ENCODE measurements around the gene TCF7L1. TPM values are rescaled to one million over a fixed set of nuclear protein-coding genes. Genes with fewer than 3 reads are reported as not detected.

TCF7L1 gene
- total RNA-seq, 2 experiments from 2014 or later = not detected

DNA sequence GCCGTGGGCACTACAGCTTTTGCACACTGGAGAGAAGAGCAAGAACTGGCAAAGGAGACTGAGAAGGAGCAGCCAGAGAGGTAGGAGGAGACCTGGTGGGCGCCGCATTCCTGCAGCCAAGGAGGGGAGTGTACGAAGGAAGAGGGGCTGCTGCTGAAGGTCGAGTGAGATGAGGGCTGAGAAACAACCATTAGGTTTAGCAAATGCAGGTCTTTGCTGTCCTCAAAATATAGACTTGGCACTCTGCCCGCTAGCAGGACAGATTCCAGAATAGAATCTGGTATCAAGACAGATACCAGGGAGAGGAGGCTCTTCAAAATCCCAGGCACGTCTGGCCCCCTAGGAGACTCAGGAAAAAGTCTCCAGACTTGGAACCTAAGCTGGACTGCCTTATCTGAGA, 111.6 kb downstream of the TCF7L1 start:
- POLR2A ChIA-PET = no interaction called here
- Histone ChIP-seq H3K36me3 (ENCODE audit: insufficient read depth, low read length) (no peaks in the 10 kb centered on the region), H3K9me3 (ENCODE audit: low read length) (no peaks in the 10 kb centered on the region), H3K4me2 (ENCODE audit: low read length) (no peak overlapping the region), H3K79me2 (ENCODE audit: insufficient read depth, low read depth, low read length) (no peaks in the 10 kb centered on the region), H3K27ac (ENCODE audit: low read depth, low read length, poor library complexity, severe bottlenecking) (no peak overlapping the region), H4K20me1 (ENCODE audit: insufficient read depth, low read length) (no peaks in the 10 kb centered on the region), H3K9me2 (ENCODE audit: insufficient read depth, low read length) (no peaks in the 10 kb centered on the region), H2AFZ (ENCODE audit: low read length) (no peak overlapping the region), H3K4me3 (ENCODE audit: low read depth, low read length, poor library complexity, severe bottlenecking) (no peak overlapping the region), H3K4me1 (ENCODE audit: insufficient read depth, low read length, poor library complexity, severe bottlenecking) (no peaks in the 10 kb centered on the region)
- no TSS peak for BruUV-seq (replicated peaks)
- DNase-seq (ENCODE audit: low spot score) = no peak
- intact Hi-C loops (cut with micrococcal nuclease; ENCODE audit: unreplicated experiment) = no loop called here
- TF ChIP-seq, protein P1, sequence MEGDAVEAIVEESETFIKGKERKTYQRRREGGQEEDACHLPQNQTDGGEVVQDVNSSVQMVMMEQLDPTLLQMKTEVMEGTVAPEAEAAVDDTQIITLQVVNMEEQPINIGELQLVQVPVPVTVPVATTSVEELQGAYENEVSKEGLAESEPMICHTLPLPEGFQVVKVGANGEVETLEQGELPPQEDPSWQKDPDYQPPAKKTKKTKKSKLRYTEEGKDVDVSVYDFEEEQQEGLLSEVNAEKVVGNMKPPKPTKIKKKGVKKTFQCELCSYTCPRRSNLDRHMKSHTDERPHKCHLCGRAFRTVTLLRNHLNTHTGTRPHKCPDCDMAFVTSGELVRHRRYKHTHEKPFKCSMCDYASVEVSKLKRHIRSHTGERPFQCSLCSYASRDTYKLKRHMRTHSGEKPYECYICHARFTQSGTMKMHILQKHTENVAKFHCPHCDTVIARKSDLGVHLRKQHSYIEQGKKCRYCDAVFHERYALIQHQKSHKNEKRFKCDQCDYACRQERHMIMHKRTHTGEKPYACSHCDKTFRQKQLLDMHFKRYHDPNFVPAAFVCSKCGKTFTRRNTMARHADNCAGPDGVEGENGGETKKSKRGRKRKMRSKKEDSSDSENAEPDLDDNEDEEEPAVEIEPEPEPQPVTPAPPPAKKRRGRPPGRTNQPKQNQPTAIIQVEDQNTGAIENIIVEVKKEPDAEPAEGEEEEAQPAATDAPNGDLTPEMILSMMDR (conservative IDR thresholded peaks at IDR 0.05; ENCODE audit: low read length) = no peak
- no peak for TF ChIP-seq EZH2phosphoT487 (IDR thresholded peaks at IDR 0.05; ENCODE audit: borderline replicate concordance, low read depth, low read length)
- CTCF ChIA-PET (ENCODE audit: unreplicated experiment) = no interaction called here

DNA sequence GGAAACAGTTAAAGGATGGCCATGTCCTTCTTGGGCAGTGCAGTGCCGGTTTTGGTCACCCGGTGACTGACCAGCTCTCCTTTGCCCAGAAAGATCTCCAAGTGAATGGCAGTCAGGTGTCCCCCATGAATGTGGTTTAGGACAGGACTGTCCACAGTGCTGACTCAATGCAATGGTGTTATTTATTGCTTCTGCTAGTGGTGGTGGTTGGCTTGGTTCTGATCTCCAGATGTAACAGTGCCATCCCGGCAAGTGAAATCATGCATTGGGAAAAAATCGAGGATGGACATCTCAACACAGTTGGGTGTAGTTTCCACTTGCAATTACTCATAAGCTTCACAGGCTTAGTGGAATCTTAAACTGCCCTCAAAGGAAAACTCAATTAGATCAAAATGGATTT, 112.7 kb downstream of the TCF7L1 start:
- Histone ChIP-seq H2AFZ (ENCODE audit: low read length) (no peak overlapping the region), H3K9me3 (ENCODE audit: low read length) (no peaks in the 10 kb centered on the region), H3K4me2 (ENCODE audit: low read length) (no peak overlapping the region), H3K27ac (ENCODE audit: low read depth, low read length, poor library complexity, severe bottlenecking) (no peak overlapping the region), H3K4me3 (ENCODE audit: low read depth, low read length, poor library complexity, severe bottlenecking) (no peak overlapping the region), H3K9me2 (ENCODE audit: insufficient read depth, low read length) (no peaks in the 10 kb centered on the region), H3K4me1 (ENCODE audit: insufficient read depth, low read length, poor library complexity, severe bottlenecking) (no peaks in the 10 kb centered on the region), H4K20me1 (ENCODE audit: insufficient read depth, low read length) (no peaks in the 10 kb centered on the region), H3K36me3 (ENCODE audit: insufficient read depth, low read length) (no peaks in the 10 kb centered on the region), H3K79me2 (ENCODE audit: insufficient read depth, low read depth, low read length) (no peaks in the 10 kb centered on the region)
- intact Hi-C loops (cut with micrococcal nuclease; ENCODE audit: unreplicated experiment) = no loop called here
- POLR2A ChIA-PET = no interaction called here
- TF ChIP-seq, protein P1 (conservative IDR thresholded peaks at IDR 0.05; ENCODE audit: low read length) = no peak
- no peak for TF ChIP-seq EZH2phosphoT487 (IDR thresholded peaks at IDR 0.05; ENCODE audit: borderline replicate concordance, low read depth, low read length)
- CTCF ChIA-PET (ENCODE audit: unreplicated experiment) = no interaction called here
- BruUV-seq (replicated peaks) = no TSS peak
- no peak for DNase-seq (ENCODE audit: low spot score)

DNA sequence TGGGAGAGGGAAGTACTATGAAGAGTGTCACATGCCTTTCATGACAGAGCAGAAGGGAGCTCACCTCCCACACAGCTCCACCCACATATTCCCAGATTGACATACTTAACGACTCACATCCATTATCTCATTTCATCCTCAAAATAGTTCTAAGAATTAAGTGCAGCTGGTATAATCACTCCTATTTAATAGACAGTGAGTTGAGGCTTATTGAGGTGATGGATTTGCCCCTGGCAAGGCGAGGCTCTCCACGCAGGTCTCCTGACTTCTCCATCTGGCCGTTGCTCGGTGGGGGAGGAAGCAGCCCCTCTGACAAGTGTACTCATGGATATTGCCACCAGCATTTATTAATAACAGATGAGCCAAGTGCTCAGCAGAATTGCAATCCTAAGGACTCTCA, 113.2 kb downstream of the TCF7L1 start:
- Histone ChIP-seq H3K4me2 (ENCODE audit: low read length) (no peak overlapping the region), H3K9me3 (ENCODE audit: low read length) (no peaks in the 10 kb centered on the region), H4K20me1 (ENCODE audit: insufficient read depth, low read length) (no peaks in the 10 kb centered on the region), H2AFZ (ENCODE audit: low read length) (no peak overlapping the region), H3K4me1 (ENCODE audit: insufficient read depth, low read length, poor library complexity, severe bottlenecking) (no peaks in the 10 kb centered on the region), H3K27ac (ENCODE audit: low read depth, low read length, poor library complexity, severe bottlenecking) (no peak overlapping the region), H3K4me3 (ENCODE audit: low read depth, low read length, poor library complexity, severe bottlenecking) (no peak overlapping the region), H3K36me3 (ENCODE audit: insufficient read depth, low read length) (no peaks in the 10 kb centered on the region), H3K79me2 (ENCODE audit: insufficient read depth, low read depth, low read length) (no peaks in the 10 kb centered on the region), H3K9me2 (ENCODE audit: insufficient read depth, low read length) (no peaks in the 10 kb centered on the region)
- no peak for DNase-seq (ENCODE audit: low spot score)
- POLR2A ChIA-PET = interaction anchor here (1.3 kb wide), 1 partner anchor 10 kb away, joined by 4 read pairs; no protein-coding TSS in a partner anchor
- intact Hi-C loops (cut with micrococcal nuclease; ENCODE audit: unreplicated experiment) = no loop called here
- CTCF ChIA-PET (ENCODE audit: unreplicated experiment) = no interaction called here
- no peak for TF ChIP-seq EZH2phosphoT487 (IDR thresholded peaks at IDR 0.05; ENCODE audit: borderline replicate concordance, low read depth, low read length)
- TF ChIP-seq, protein P1 (conservative IDR thresholded peaks at IDR 0.05; ENCODE audit: low read length) = no peak
- no TSS peak for BruUV-seq (replicated peaks)

All from OCI-LY7 (cell line).